Thoracic aorta (tissue), 2 donors: Measurements from ENCODE around the gene CCDC183. TPM values are rescaled to one million over a fixed set of nuclear protein-coding genes. Genes with fewer than 3 reads are reported as not detected.
"Not testable (repeated sequence)": the region's sequence is repeated elsewhere in the genome, so short reads cannot be mapped to it uniquely, and the experiment has no call there.

ENCODE experiments used
- ATAC-seq: fragments of 150-250 bp; one replicate; pipeline ENCODE4 v1.8.0; 2017; ENCODE audit warnings: low read depth; ENCODE audit not compliant: insufficient number of reproducible peaks, low FRiP score
- DNase-seq: peaks from one replicate; pipeline ENCODE4 v3.0.0-alpha.2; 2020; ENCODE audit warnings: low spot score
- H3K27ac ChIP-seq, 2 donors: fragments of 200-600 bp; sonication (generic); 1 replicate in 1 of 2; 2 replicates in 1 of 2; pipeline ENCODE4 v1.5.1; 2016; ENCODE audit warnings: mild to moderate bottlenecking in 2 of 2, moderate library complexity in 2 of 2
- H3K27me3 ChIP-seq: fragments of 200-600 bp; sonication (generic); replicated peaks from 2 replicates; pipeline ENCODE4 v1.6.0; 2016; ENCODE audit warnings: mild to moderate bottlenecking; ENCODE audit not compliant: insufficient read depth
- H3K36me3 ChIP-seq: fragments of 200-600 bp; sonication (generic); one replicate; pipeline ENCODE4 v1.5.1; 2016
- H3K4me1 ChIP-seq, 2 donors: fragments of 200-600 bp; sonication (generic); 1 replicate in 1 of 2; 2 replicates in 1 of 2; pipeline versions ENCODE4 v1.5.1 to v1.6.0; 2016; ENCODE audit warnings: low read depth in 2 of 2, mild to moderate bottlenecking in 1 of 2; ENCODE audit not compliant: control insufficient read depth in 1 of 2
- H3K4me3 ChIP-seq: fragments of 200-600 bp; sonication (generic); 2 replicates; pipeline ENCODE4 v1.5.1; 2016; ENCODE audit warnings: mild to moderate bottlenecking
- H3K9me3 ChIP-seq: fragments of 200-600 bp; sonication (generic); 2 replicates; pipeline ENCODE4 v1.5.1; 2016
- CTCF ChIP-seq: fragments of 200-600 bp; sonication (generic); IDR thresholded peaks from one replicate; pipeline ENCODE4 v1.5.1; 2019; ENCODE audit warnings: antibody characterized with exemption
- total RNA-seq, 2 donors: library from RNA; depleted of rRNA; stranded (reverse); fragments of >200 nt; gene quantifications; one replicate each; pipeline versions ENCODE4 v1.1.0 to v1.2.3, GENCODE V29; 2016

The CCDC183 gene
- total RNA-seq, 2 donors from 2014 or later = 0.68 to 0.71 TPM

GRCh38 chr9:136786451-136786850 is 9.7 kb upstream of the CCDC183 start:
- no peak for DNase-seq

GRCh38 chr9:136786983-136787382 is 9.2 kb upstream of the CCDC183 start:
- H3K4me1 ChIP-seq, H3K27me3 ChIP-seq, H3K4me3 ChIP-seq, H3K9me3 ChIP-seq, ATAC-seq, DNase-seq, H3K36me3 ChIP-seq, H3K27ac ChIP-seq: not testable (repeated sequence)

More at GRCh38 chr9:136786451-136786850, 9.7 kb upstream of the CCDC183 start:
- no peak overlapping the region for H3K27ac ChIP-seq
- no peak overlapping the region for H3K4me3 ChIP-seq
- no peak for TF ChIP-seq CTCF
- peaks cover 0 to 4% of the 10 kb centered on the region in 2 donors for H3K4me1 ChIP-seq
- no peaks in the 10 kb centered on the region for H3K27me3 ChIP-seq
- no peaks in the 10 kb centered on the region for H3K9me3 ChIP-seq
- no peak for ATAC-seq
- H3K36me3 ChIP-seq = no peaks in the 10 kb centered on the region

- H3K4me3 ChIP-seq = no peak overlapping the region
- H3K4me1 ChIP-seq = peaks cover 2 to 14% of the 10 kb centered on the region in 2 donors
- no peaks in the 10 kb centered on the region for H3K36me3 ChIP-seq
- H3K27me3 ChIP-seq = no peaks in the 10 kb centered on the region
- ATAC-seq (no peak), DNase-seq (no peak)
- peak; percentile 88 for TF ChIP-seq CTCF
- H3K27ac ChIP-seq = no peak overlapping the region
- no peaks in the 10 kb centered on the region for H3K9me3 ChIP-seq
Measured at GRCh38 chr9:136787690-136788400, 8.3 kb upstream of the CCDC183 start.

GRCh38 chr9:136788644-136789522 is 7.3 kb upstream of the CCDC183 start:
- H3K27ac ChIP-seq, ATAC-seq, H3K4me3 ChIP-seq, DNase-seq, H3K9me3 ChIP-seq, H3K27me3 ChIP-seq, H3K36me3 ChIP-seq: not testable (repeated sequence)
- H3K4me1 ChIP-seq = peaks cover 2 to 14% of the 10 kb centered on the region in 2 donors

GRCh38 chr9:136789523-136789937 is 6.6 kb upstream of the CCDC183 start:
- no peak for ATAC-seq
- Histone ChIP-seq H3K27ac (no peak overlapping the region), H3K9me3 (no peaks in the 10 kb centered on the region), H3K4me1 (peaks cover 2 to 14% of the 10 kb centered on the region in 2 donors), H3K4me3 (no peak overlapping the region), H3K27me3 (no peaks in the 10 kb centered on the region), H3K36me3 (no peaks in the 10 kb centered on the region)
- no peak for DNase-seq
- TF ChIP-seq CTCF = no peak
